Medulla oblongata (tissue), 1 donor: ENCODE data around the gene DENND1A.
A peak's percentile ranks its signal among the peaks of the same experiment; 100 is the strongest.

ENCODE experiments used
- DNase-seq: peaks from one replicate; pipeline ENCODE4 v3.0.0-alpha.2; 2015; ENCODE audit errors: extremely low spot score

DENND1A gene

DNA sequence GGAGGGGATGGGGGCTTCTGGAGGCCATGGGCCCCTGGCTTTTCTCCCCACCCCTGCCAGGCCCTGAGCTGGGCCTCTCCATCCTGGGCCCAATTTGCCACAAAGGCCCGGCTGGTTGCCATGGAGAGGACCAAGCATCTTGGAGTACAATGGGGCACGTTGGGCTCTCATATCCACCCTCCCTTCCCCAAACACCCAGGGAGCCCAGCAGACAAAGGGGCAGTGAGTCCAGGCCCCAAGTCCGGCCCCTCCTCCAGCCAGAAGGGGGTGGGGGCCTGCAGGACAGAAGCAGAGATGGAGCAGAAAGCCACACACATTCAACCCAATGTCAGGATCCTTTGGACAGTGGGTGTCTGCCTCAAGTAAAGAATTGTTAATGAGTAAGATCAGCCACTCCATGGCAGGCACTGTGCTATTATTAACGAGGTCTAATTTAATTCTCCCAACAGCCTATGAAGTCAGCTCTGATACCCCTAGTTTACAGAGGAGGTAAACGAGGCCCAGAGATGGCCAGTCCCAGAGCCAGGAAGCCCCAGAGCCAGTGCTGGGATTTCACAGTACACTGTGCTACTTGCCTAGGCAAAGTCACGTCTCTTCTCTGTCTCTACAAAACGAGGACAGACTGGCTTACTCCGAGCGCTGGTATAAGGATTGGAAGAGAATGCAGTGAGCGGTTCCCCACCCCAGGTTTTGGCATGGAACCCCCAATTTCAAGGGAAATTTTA lies 571.6 kb downstream of the DENND1A start:
- peak; percentile 85 for DNase-seq

DNA sequence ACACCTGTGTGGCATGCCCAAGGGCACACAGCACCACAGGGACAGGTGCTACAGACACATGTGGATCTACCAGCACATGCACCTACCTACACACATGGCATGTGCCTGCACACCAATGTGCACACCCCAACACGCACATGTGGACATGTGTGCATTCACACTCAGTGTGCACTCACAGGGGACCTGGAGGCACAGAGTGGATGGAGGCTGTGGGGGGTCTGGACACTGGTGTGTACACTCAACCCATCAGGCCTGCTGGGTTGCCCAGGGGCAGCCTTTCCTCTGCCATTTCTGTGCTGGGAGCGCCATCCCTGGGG lies 572.2 kb downstream of the DENND1A start:
- DNase-seq, result no peak

DNA sequence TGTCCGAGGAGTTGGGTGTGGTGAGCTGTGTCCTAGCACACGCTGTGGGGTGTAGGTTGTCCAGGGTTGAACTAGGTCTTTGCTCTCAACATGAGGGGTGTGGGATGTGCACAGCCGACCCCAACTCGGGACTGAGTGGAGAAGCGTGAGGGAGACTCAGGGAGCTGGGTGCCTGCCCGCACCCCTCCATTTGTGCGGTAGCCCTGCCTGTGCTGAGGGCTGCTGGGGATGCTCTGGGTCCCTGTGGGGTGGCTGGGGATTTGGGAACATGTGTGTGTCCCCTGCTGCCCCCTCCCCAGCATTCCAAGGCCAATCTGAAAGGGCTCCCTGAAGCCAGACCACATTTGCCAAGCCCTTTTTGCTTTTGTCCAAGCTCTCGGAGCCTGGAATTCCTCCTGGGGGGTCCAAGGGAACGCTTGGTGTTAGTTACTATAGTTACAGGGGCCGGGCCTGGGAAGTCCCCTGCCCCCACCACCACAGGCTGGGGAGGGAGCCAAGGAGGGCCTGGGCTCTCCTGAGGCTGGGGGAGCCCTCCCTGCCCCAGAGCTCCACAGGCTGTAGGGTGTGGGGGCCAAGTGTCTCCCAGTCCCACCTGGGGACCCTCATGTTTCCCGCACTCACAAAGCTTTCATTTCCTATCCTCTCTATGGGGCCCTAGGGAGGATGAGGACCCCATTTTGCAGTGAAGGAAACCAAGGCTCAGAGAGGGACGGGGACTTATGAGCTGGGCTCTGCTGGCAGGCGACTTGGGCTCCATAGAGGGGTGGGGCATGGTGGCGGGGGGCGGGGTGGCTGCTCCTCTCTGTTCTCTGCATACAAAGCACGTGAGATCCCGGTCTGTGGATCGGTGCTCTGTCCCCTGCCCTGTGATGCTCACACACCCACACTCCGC lies 572.8 kb downstream of the DENND1A start:
- DNase-seq, result peak; percentile 67

- DNase-seq, result peak; percentile 51
Observed at GRCh38 chr9:123355761-123356431, 574.0 kb downstream of the DENND1A start, which contains the start of gene CRB2. TSS of gene CRB2 (plus strand) at chr9:123356197. CDS start at chr9:123356261, 64 bp downstream.

DNA sequence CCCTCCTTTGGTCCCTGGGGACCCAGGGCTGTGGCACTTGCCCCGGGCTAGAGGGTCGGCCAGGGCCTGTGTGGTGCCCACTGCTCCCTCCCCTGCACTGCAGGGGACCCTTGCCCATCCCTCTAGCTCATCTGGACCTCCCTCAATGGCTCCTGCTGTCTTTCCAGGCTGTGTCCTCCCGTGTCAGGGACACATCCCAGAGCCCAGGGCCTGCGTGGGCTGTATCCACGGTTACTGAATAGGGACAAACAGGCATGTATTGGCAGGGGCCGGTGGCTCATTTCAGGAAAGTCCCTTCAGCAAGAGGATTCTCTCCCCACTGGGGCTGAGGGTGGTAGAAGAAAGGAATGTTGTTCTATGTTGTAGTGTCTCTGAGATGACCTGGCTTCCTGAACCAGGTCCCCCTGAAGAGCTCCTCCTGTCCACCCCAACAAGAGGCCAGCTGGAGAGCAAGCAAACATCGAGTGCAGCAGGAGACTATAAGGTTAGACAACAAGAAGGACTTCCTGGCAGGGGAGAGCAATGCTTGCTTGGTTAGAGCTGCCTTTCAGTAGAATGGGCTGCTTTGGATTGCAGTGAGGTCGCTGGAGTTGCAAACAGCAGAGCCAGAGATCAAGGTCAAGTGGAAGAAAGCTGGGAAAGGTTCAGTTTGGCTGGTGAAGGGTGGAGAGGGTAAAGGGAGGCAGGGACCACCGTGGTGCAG lies 575.0 kb downstream of the DENND1A start:
- peak; percentile 64 for DNase-seq

GRCh38 chr9:123353984-123354591 lies 575.8 kb downstream of the DENND1A start:
- DNase-seq, result peak; percentile 76

- DNase-seq, result no peak
Observed at GRCh38 chr9:123353041-123353440, 576.9 kb downstream of the DENND1A start.

DNA sequence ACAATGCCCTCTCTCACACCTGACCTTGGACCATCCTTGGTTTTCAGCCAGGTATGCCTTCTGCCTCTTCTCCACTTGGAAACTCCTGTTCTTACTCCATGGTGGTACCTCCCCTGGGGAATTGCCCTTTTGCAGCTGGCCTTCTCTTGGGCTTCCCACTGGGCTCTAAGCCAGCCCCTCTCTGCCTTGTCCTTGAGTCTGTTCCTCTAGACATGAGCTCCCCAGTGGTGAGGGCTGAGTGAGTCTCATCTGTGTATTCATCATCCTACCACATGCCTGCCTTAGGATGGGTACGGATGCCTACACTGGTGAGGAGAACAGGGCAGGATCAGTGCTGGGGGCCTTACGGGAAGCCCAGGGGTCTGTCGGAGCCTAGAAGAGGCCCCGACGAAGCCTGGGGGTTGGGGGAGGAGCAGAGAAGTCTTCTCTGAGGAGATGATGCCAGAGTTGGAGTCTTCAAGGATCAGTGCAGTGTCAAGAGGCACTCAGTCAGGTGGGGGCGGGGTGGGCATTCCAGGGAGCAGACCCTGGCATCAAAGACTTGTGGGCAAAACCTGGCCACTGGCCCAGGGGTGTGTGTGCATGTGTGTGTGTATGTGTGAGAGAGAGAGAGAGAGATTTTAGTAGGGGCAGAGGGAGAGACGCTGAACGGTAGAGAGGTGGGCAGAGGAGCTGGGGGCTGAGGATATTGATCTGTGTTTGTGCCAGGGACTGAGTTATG lies 579.2 kb downstream of the DENND1A start:
- DNase-seq, result no peak

GRCh38 chr9:123349691-123350480 lies 580.0 kb downstream of the DENND1A start:
- DNase-seq, result peak; percentile 78

- no peak for DNase-seq
Observed at GRCh38 chr9:123349033-123349432, 580.9 kb downstream of the DENND1A start.

- DNase-seq, result no peak
Observed at GRCh38 chr9:123348317-123348992, 581.5 kb downstream of the DENND1A start.

DNA sequence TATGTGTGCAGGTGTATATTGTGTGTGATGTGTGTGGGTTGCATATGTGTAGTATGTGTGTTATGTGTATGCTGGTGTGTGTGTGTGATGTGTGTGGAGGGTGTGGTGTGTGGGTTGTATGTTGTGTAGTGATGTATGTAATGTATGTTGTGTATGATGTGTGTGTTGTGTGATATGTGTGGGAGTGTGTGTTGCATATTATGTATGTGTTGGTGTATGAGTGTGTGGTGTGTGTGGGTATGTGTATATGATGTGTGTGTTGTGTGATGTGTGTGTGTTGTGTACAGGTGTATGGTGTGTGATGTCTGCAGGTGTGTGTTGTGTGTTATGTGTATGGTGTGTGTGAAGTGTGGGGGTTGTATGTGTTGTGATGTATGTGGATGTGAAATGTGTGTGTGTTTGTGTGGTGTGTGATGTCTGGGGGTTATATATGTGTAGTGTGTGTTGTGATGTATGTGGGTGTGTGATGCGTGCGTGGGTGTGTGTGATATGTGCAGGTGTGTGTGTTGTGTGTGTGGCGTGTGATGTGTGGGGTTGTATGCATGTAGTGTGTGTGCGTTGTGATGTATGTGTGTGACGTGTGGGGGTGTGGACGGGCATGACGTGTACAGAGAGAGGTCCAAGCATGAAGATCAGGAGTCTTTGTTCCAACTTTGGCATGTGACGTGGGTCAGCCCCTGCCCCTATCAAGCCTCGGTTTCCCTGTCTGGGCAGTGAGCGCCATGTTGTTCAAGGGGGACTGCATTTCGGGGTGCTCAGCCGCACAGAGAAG lies 582.5 kb downstream of the DENND1A start:
- DNase-seq, result no peak

- no peak for DNase-seq
Observed at GRCh38 chr9:123346826-123347225, 583.1 kb downstream of the DENND1A start.

DNA sequence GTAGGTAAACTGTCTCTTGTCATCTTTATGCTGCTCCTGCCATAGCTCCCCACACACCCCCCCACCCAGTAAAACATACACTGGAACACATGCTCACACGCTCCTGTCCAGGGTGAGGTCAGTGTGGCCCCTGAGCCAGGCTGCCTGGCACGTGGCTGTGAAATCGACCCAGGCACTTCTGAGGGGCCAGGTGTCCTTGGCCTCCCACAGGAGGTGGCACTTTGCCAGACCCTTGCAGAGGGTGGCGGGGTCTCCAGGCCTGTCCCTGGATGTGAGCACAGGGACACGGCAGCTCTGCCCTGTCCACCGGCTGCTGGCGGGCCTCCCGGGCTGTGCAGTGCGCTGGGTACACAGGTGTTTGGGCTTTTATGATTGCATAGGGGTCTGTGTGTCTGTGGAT lies 583.9 kb downstream of the DENND1A start:
- no peak for DNase-seq

- no peak for DNase-seq
Observed at GRCh38 chr9:123345567-123345955, 584.4 kb downstream of the DENND1A start.

DNA sequence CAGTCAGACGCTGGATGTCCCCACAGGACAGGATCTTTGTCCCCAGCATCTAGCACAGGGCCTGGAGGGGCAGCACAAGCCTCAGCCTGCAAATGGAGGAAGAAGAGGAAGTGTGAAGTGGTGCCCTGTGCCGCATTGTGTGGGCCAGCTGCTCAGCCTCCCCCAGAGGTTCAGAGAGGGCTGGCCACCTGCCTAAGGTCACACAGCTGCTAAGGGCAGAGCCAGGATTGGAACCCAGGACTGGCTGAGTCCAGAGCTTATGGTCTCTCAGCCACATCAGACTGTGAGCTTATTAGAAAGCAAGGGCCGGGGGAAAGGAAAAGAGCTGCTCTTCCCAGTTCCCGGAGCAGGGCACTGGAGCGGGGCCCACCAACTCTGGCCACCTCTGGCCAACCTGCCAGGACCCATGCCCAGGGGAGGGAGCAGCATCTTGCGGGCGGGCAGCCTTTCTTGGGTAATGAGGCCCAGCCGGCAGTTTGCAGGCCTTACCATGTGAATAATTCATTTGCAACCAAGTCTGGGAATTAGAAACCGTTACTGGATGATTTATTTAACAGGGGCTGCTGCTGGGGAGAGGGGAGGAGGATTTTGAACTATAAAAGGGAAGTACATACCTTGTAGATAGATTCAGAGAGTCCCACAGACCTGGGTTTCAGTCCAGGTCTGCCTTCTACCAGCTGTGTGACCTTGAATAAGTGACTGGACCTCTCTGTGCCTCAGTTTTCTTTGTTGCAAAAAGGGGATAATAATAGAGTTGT lies 585.6 kb downstream of the DENND1A start:
- DNase-seq, result no peak

DNA sequence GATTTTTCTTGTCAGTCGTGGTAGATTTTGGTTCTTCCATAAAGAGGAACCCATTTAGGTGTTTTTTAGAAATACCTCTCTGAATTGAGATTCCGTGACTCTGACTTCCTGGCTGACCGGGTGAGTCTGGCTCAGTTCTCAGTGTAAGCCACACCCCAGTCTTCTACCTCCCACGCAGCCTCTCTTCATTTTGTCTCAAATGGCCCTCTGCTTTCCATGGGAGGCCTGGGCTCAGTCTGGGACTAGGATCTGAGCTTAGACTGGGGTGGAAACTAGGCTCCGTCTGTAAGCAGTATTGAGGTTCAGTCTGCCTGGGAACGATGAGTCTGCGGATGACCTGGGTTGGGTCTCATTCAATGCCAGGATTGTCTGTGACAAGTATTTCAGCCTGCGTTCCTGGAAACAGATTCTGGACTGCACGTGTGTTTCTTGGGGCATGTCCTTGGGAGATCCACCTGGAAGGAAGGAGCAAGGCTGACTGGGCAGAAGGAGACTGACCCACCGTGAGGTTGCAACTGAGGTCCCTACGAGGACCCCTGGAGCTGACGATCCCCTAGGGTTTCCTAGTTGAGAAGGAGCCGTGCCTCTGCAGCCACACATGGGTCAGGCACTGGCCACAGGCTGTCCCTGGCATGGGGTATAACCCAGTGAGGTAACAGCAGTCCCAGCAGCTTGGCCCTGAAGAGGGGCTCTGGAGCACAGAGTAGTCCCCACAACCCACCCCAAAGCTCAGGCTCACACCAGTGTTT lies 586.3 kb downstream of the DENND1A start:
- no peak for DNase-seq
